Embryonic facial prominence (tissue), 1 donor: ENCODE measurements around the gene CCKAR.

Experiments
- DNase-seq: peaks from one replicate; pipeline ENCODE4 v3.0.0-alpha.2; 2016; ENCODE audit errors: extremely low spot score

The CCKAR gene

GRCh38 chr4:26491449-26492170 is 1.3 kb upstream of the CCKAR start:
- DNase-seq: no peak

DNA sequence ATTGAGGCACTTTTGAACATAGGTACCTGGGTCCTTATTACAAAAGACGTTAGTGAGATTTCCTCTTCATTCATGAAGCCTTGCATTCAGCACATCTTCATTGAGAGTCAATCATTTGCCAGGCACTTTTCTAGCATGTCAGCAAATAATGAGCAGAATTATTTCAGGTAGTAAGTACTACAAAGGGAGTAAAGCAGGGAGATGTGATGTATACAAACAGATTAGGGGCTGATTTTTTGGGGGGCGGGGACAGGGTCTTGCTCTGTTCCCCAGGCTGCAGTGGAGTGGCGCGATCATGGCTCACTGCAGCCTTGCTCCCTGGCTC is 638 bp upstream of the CCKAR start:
- DNase-seq: no peak

DNA sequence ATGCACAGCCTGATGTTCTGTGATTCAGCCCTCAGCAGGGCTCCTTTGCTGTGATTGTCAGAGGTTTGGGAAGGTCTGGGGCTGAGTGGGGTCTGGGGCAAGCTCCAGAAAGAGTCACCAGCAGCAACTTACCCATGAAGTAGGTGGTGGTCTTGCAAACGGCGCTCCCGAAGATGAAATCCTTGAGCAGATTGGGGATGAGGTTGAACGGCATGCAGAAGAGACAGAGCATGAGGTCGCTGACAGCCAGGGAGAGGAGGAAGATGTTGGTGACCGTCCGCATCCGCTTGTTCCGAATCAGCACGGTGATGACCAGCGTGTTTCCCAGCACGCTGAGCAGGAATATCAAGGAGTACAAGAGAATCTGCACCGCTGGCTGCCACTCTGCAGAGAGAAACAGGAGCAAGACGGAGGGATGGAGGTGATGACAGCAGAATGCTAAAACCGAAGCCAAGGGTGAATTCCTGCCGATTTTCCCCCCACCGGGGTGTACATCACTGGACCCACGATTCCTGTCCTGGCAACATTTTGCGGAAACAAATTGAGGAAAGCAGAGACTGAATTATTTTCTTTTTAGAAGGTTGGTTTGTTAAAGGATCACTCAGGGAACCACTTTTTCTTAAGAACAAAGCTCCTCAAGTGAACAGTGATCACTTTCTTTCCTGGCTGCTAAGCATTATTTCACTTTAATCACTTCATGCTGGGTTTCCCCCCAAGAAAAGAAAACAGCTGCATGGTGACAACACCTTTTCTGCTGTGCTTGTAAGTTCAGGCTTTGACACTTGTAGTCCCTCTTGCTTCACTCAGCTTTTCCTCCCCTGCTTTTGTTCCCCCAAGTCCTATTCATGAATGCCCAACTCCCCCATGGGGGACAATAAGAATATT is 941 bp downstream of the CCKAR start:
- no peak for DNase-seq

DNA sequence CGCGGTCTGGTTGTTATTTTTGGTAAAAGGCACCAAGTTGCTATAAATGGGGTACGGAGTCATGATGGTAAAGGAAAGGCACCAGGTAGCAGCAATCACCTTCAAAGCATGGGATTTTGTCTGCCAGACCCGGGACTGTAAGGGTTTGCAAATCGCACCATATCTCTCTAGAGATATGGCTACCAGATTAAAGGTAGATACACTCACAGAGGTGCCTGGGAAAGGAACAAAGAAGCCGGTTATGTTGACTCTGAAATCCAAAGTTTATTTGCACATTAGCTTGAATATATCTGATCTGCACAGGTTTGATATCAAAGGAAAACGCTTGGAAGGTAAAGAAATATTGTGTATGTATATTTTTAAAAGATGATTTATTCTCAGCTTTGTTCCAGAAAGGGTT is 4.6 kb downstream of the CCKAR start:
- DNase-seq: no peak

GRCh38 chr4:26484516-26484915 is 5.8 kb downstream of the CCKAR start:
- DNase-seq: no peak

DNA sequence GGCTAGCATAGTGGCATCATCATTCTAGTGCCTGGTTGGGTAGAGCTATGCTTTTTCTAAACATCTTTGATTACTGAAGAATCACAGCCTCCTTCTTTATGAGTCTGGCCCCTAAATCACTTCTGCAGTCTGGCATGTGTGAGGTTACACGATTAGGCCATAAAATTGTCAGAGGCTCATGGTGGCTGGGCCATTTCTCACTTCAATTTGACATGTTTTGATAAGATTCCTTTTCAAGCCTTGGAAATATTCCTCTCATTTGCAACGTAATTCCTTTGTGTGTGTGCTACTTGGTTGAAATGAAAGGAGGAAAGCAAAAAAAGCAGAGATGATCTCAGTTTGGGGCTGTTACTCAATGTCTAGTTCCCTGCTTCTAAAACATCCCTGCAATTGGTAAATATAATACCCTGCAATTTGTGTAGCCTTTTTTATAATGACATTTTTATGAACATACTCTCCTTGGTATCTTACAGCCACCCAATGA is 6.2 kb downstream of the CCKAR start:
- no peak for DNase-seq

DNA sequence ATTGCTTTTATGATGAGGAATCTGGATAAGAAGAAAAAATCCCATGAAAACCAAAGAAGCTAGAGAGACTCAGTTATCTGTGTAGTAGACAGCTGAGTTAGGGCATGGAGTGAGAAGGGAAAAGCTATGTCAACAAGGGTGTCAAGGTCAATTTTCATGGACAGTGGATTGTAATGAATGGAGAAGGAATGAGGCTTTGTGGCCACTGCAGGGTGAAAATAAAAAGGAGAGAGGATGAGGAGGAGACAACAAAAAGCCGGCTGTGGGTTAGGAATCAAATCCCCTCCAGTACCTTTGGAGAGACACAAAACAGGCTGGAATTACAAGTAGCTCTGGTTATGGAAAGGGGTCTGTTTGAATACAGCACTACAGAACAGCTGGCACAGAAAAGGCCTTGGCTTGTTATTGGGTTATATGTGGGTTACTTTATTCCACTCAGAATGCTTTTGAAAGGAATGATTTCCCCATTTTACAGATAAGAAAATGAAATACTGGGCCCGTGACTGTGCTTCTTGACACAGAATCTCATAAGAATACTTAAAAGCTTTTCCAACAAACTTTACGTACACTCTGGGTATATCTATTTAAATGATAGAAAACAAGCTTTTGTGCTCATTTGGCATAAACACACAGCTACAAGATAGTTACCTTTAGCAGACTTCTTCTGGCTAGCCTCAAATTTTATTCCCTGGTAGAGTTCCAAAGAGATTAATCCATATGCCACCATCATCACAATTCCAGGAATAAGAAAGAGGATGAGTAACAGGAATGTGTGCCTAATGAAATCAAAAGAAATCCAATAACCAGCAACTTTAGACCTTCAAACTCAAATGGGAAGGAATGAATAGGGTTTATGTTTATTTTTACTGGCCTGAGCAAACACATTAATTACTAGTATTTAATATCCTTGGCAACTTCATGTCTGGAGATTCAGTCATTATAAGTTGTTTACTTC is 7.5 kb downstream of the CCKAR start:
- no peak for DNase-seq

- no peak for DNase-seq
Measured at GRCh38 chr4:26478330-26478729, 12.0 kb downstream of the CCKAR start.

- no peak for DNase-seq
Measured at GRCh38 chr4:26476545-26476944, 13.7 kb downstream of the CCKAR start.

DNA sequence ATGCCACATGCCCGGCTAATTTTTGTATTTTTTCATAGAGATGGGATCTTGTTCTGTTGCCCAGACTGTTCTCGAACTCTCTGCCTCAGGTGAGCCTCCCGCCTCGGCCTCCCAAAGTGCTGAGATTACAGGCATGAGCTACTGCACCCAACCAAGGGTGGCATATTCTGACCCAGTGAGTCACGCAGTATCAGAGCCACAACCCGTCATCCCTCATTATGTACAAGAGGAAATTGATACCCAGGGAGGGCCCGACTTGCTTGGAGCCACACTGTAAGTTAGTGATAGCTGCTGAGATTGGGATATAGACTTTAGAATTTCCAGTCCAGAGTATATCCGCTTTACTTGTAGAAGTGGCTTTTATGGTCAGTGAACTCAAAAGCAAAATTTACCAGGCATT is 14.6 kb downstream of the CCKAR start:
- DNase-seq: no peak

DNA sequence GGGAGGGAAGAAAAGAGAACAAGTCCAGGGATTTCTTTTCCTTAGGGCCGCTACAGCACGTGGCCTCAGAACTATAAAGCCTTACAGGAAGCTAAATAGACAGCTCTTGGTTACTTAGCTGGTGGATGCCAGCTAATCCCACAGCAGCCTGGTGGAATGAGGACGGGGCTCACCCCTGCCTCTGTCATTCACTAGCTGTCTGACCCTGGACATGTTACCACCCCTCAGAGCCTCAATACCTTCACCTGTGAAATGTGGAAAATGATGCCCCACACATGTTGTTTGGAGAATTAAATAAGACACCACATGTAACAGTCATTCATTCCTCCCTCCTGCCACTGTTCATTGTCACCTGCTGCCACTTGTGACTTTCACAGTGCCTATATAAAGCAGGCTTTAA is 15.7 kb downstream of the CCKAR start:
- DNase-seq: no peak

DNA sequence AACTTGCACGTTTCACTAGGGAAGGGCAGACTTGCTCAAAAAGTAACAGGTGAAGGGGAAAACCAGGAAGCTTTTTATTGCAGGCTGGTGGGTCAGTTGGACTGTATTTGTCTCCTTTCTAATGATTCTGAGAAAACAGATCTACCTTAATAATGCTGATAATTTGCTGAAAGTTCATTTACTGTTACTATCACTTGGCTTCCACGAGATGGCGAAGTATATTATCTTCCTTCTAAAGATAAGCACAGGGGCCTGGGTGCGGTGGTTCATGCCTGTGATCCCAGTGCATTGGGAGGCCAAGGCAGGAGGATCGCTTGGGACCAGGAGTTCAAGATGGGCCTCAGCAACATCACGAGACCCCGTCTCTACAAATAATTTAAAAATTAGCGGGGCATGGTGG is 16.4 kb downstream of the CCKAR start:
- DNase-seq: no peak

- DNase-seq: no peak
Measured at GRCh38 chr4:26471890-26472289, 18.4 kb downstream of the CCKAR start.

GRCh38 chr4:26468977-26469376 is 21.3 kb downstream of the CCKAR start:
- DNase-seq: no peak

- no peak for DNase-seq
Measured at GRCh38 chr4:26468283-26468949, 21.9 kb downstream of the CCKAR start.

DNA sequence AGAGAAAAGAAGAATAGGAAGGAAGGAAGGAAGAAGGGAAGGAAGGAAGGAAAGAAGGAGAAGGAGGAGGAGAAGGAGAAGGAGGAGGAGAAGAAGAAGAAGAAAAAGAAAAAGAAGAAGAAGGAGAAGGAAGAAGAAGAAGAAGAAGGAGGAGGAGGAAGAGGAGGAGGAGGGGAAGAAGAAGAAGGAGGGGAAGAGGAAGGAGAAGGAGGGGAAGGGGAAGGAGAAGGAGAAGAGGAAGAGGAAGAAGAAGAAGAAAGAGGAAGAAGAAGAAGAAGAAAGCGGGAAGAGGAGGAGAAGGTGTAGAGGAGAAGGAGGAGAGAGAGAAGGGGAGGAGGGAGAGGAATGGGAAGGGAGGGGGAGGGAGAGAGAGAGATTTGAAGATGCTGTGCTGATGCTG is 22.6 kb downstream of the CCKAR start:
- DNase-seq: no peak

DNA sequence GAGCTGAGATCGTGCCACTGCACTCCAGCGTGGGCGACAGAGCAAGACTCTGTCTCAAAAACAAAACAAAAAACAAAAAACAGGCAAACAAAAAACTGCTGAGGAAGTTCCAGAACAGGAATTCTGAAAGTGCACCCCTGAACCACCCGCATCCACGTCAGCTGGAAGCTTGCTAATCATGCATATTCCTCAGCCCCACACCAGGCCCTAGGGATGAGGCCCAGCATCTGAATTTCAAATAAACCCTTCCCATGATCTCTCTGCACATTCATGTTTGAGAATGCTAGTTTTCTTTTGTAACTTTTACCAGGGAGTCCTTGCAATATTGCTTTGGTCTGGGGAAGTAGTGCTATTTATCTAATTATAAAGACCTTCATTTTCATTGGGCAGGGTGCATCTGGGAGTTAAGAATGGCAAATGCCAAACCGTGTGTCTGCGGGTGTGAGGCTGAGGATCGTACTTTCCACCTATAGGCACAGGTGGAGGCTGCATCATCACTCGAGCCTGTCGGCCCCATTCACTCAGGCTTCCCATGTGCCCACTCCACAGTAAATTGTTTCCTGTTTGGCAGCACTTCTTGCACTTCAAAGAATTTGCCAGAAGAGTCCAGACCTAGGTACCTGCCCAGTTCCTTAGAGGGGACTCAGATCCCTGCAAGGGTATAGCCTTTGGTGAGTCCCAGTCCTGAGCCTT is 23.6 kb downstream of the CCKAR start:
- no peak for DNase-seq

- DNase-seq: no peak
Measured at GRCh38 chr4:26464420-26465095, 25.7 kb downstream of the CCKAR start.

- no peak for DNase-seq
Measured at GRCh38 chr4:26463386-26463785, 26.9 kb downstream of the CCKAR start.

DNA sequence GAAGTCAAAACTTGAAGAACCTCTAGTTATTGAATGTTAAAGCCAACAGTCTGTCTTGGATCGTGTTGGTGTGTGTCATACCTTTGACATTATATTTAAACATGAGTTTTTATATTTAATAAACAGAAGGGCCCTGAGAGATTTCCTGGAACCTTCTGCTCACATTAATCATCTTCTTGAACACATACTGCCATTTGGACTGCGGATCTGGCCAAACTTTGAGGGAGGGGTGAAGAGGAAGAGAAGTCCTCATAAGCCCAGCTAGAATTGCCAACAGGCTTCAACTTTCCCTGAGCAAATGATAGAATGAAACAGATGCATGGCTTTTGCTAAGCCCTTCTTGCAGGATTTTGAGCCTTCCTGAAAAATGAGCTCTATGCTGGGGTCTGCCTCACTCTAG is 27.4 kb downstream of the CCKAR start:
- DNase-seq: no peak
